ENCODE measurements around the gene TEKT1. TPM values are rescaled to one million over a fixed set of nuclear protein-coding genes. Genes with fewer than 3 reads are reported as not detected.

The TEKT1 gene
- total RNA-seq, 1 donor from 2014 or later = not detected

DNA sequence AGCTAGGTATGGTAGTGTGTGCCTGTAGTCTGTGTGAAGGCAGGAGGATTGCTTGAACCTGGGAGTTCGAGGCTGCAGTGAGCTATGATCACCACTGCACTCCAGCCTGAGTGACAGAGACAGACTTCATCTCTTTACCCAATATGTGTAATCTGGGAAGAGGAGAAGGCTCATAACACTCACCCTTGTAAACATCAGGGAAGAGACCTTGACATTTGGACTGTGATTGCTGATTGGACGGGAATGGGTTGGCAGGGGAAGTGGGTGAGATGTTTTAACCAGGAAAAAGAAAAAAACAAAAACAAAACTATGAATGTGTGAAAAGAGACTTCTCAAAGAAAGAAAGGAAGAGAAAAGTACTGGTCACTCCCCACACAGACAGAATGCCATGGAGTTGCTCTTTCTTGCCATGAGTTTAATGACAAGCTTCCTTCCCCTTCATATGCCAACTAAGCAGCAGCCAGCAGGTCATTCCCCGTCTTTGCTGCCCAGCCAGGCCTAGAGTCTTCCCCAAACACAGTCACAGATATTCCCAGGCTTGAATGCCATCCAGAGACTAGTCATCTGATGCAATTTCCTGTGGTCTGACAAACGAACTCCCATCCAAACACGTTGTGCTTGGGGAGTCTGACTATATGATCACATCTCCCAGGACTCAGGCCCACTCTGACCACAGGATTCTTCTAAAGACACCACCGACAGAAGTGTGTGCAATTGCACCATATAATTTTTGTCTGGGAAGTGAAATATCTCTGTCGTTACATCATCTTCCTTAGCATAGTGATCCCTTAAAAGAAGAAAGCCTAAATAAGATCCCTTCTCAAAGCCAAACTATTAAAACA lies 79.2 kb downstream of the TEKT1 start:
- Mint-ChIP-seq H3K27me3 (ENCODE audit: low read depth, unreplicated experiment) (no peaks in the 10 kb centered on the region), H3K4me1 (ENCODE audit: low read depth, unreplicated experiment) (peaks cover 47% of the 10 kb centered on the region), H3K4me3 (ENCODE audit: unreplicated experiment) (peak overlapping the region; percentile 69), H3K36me3 (ENCODE audit: low read depth, unreplicated experiment) (peaks cover 4% of the 10 kb centered on the region), H3K9me3 (ENCODE audit: unreplicated experiment) (no peaks in the 10 kb centered on the region), H3K27ac (ENCODE audit: unreplicated experiment) (peak overlapping the region; percentile 99)
- no peaks in the 10 kb centered on the region for H4K20me1 ChIP-seq (ENCODE audit: insufficient read depth, low read length)
- peak; percentile 82 for FAIRE-seq
- no peaks in the 10 kb centered on the region for H3K9me3 ChIP-seq (ENCODE audit: insufficient read depth, low read depth, low read length)
- no peaks in the 10 kb centered on the region for H3K27me3 ChIP-seq (ENCODE audit: insufficient read depth, low read length)
- peak overlapping the region; percentile 87 for H3K9ac ChIP-seq (ENCODE audit: low read length)
- H3K36me3 ChIP-seq (ENCODE audit: insufficient read depth, low read length) = no peaks in the 10 kb centered on the region
- peak overlapping the region; percentile 82 for H3K4me2 ChIP-seq (ENCODE audit: low read length)
- H3K4me3 ChIP-seq (ENCODE audit: insufficient read depth, low read depth, low read length) = peak overlapping the region; percentile 34
- TF ChIP-seq CTCF (IDR thresholded peaks at IDR 0.05; ENCODE audit: insufficient read depth, low read depth, low read length) (no peak), EZH2 (IDR thresholded peaks at IDR 0.05; ENCODE audit: insufficient read depth, low read length) (no peak)
- H3K27ac ChIP-seq (ENCODE audit: low read depth, low read length) = peak overlapping the region; percentile 98
- DNase-seq (ENCODE audit: low read depth) = peak; percentile 100
- peak overlapping the region; percentile 73 for H2AFZ ChIP-seq (ENCODE audit: low read depth, low read length)
- no peaks in the 10 kb centered on the region for H3K79me2 ChIP-seq (ENCODE audit: insufficient read depth, low read length)
- H3K4me1 ChIP-seq (ENCODE audit: insufficient read depth, low read length) = peaks cover 22% of the 10 kb centered on the region

- no peak overlapping the region for H3K27ac ChIP-seq (ENCODE audit: low read depth, low read length)
- TF ChIP-seq EZH2 (IDR thresholded peaks at IDR 0.05; ENCODE audit: insufficient read depth, low read length) = no peak
- no peak for FAIRE-seq
- H3K9me3 ChIP-seq (ENCODE audit: insufficient read depth, low read depth, low read length) = no peaks in the 10 kb centered on the region
- H3K4me2 ChIP-seq (ENCODE audit: low read length) = no peak overlapping the region
- no peaks in the 10 kb centered on the region for H4K20me1 ChIP-seq (ENCODE audit: insufficient read depth, low read length)
- Mint-ChIP-seq H3K36me3 (ENCODE audit: low read depth, unreplicated experiment) (no peaks in the 10 kb centered on the region), H3K9me3 (ENCODE audit: unreplicated experiment) (no peaks in the 10 kb centered on the region), H3K4me1 (ENCODE audit: low read depth, unreplicated experiment) (peaks cover 26% of the 10 kb centered on the region), H3K27ac (ENCODE audit: unreplicated experiment) (no peak overlapping the region), H3K27me3 (ENCODE audit: low read depth, unreplicated experiment) (peaks cover 4% of the 10 kb centered on the region), H3K4me3 (ENCODE audit: unreplicated experiment) (no peak overlapping the region)
- no peak overlapping the region for H3K9ac ChIP-seq (ENCODE audit: low read length)
- H3K36me3 ChIP-seq (ENCODE audit: insufficient read depth, low read length) = no peaks in the 10 kb centered on the region
- no peak for DNase-seq (ENCODE audit: low read depth)
- H2AFZ ChIP-seq (ENCODE audit: low read depth, low read length) = no peak overlapping the region
- peaks cover 22% of the 10 kb centered on the region for H3K4me1 ChIP-seq (ENCODE audit: insufficient read depth, low read length)
- H3K4me3 ChIP-seq (ENCODE audit: insufficient read depth, low read depth, low read length) = no peak overlapping the region
- H3K27me3 ChIP-seq (ENCODE audit: insufficient read depth, low read length) = no peaks in the 10 kb centered on the region
- H3K79me2 ChIP-seq (ENCODE audit: insufficient read depth, low read length) = no peaks in the 10 kb centered on the region
Observed at GRCh38 chr17:6749519-6749918, 82.0 kb downstream of the TEKT1 start.

GRCh38 chr17:6748617-6749016 lies 82.9 kb downstream of the TEKT1 start:
- DNase-seq (ENCODE audit: low read depth) (no peak), FAIRE-seq (no peak)
- Mint-ChIP-seq H3K36me3 (ENCODE audit: low read depth, unreplicated experiment) (no peaks in the 10 kb centered on the region), H3K27me3 (ENCODE audit: low read depth, unreplicated experiment) (peaks cover 8% of the 10 kb centered on the region), H3K4me3 (ENCODE audit: unreplicated experiment) (no peak overlapping the region), H3K4me1 (ENCODE audit: low read depth, unreplicated experiment) (peaks cover 20% of the 10 kb centered on the region), H3K9me3 (ENCODE audit: unreplicated experiment) (no peaks in the 10 kb centered on the region), H3K27ac (ENCODE audit: unreplicated experiment) (no peak overlapping the region)
- no peak overlapping the region for H2AFZ ChIP-seq (ENCODE audit: low read depth, low read length)
- H3K27ac ChIP-seq (ENCODE audit: low read depth, low read length) = no peak overlapping the region
- H4K20me1 ChIP-seq (ENCODE audit: insufficient read depth, low read length) = no peaks in the 10 kb centered on the region
- H3K79me2 ChIP-seq (ENCODE audit: insufficient read depth, low read length) = no peaks in the 10 kb centered on the region
- H3K36me3 ChIP-seq (ENCODE audit: insufficient read depth, low read length) = no peaks in the 10 kb centered on the region
- no peaks in the 10 kb centered on the region for H3K9me3 ChIP-seq (ENCODE audit: insufficient read depth, low read depth, low read length)
- no peak overlapping the region for H3K4me3 ChIP-seq (ENCODE audit: insufficient read depth, low read depth, low read length)
- H3K9ac ChIP-seq (ENCODE audit: low read length) = no peak overlapping the region
- peaks cover 19% of the 10 kb centered on the region for H3K4me1 ChIP-seq (ENCODE audit: insufficient read depth, low read length)
- H3K27me3 ChIP-seq (ENCODE audit: insufficient read depth, low read length) = no peaks in the 10 kb centered on the region
- H3K4me2 ChIP-seq (ENCODE audit: low read length) = no peak overlapping the region
- no peak for TF ChIP-seq EZH2 (IDR thresholded peaks at IDR 0.05; ENCODE audit: insufficient read depth, low read length)

Other genes with a start within 250 kb of the TEKT1 start
- 23.3 and 25.4 TPM in 2 replicates for gene KIAA0753, start 191.0 kb downstream of the TEKT1 start, total RNA-seq
- 141 and 158 TPM in 2 replicates for gene TXNDC17, start 190.7 kb downstream of the TEKT1 start, total RNA-seq
- 21.0 and 22.8 TPM in 2 replicates for gene MED31, start 180.1 kb downstream of the TEKT1 start, total RNA-seq
- gene C17orf100, start 180.0 kb downstream of the TEKT1 start, total RNA-seq = 3.1 and 4.1 TPM in 2 replicates
- 6.9 and 13.2 TPM in 2 replicates for gene SLC13A5, start 118.4 kb downstream of the TEKT1 start, total RNA-seq
- gene XAF1, start 75.7 kb downstream of the TEKT1 start, total RNA-seq = 50.9 and 69.6 TPM in 2 replicates
- gene FBXO39, start 55.5 kb downstream of the TEKT1 start, total RNA-seq = 0.93 and 1.2 TPM in 2 replicates
- not detected in 2 replicates for gene ALOX12, start 164.3 kb upstream of the TEKT1 start, total RNA-seq
- 245 and 259 TPM in 2 replicates for gene RNASEK, start 180.9 kb upstream of the TEKT1 start, total RNA-seq
- gene BCL6B, start 191.3 kb upstream of the TEKT1 start, total RNA-seq = not detected in 2 replicates
- 6.6 and 6.7 TPM in 2 replicates for gene SLC16A13, start 204.3 kb upstream of the TEKT1 start, total RNA-seq
- not detected in 2 replicates for gene SLC16A11, start 212.4 kb upstream of the TEKT1 start, total RNA-seq
- gene CLEC10A, start 248.5 kb upstream of the TEKT1 start, total RNA-seq = not detected in 2 replicates